ENCODE measurements around the gene OR52B2. TPM values are rescaled to one million over a fixed set of nuclear protein-coding genes. Genes with fewer than 3 reads are reported as not detected.

Gene OR52B2
- not detected in 5 replicates for total RNA-seq (2022; extraction: Qiagen RNA extraction; ENCODE audit: low read depth)

DNA sequence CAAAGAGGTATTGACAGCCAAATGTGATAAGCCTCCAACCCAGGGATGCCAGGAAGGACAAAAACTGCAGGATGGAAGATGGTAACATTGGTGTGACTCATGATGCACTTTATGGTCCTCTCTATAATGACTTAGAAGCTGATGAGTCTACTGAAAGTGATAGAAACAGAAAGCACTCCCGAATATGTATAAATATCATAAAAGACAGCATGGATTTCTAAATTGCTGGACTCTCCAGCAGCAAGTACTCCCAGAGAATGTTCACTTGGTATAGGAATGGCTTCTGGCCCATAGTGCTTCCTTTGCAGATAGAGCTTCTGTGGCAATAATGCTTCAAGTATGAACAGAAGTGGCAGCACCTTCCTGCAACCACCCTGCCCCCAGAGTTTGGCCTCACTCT lies at the start of gene OR52B2:
Gene OR52B2 (minus strand): TSS at position 101 of the 400 bp plus-strand sequence. CDS start 0 bp downstream, at position 101.

DNA sequence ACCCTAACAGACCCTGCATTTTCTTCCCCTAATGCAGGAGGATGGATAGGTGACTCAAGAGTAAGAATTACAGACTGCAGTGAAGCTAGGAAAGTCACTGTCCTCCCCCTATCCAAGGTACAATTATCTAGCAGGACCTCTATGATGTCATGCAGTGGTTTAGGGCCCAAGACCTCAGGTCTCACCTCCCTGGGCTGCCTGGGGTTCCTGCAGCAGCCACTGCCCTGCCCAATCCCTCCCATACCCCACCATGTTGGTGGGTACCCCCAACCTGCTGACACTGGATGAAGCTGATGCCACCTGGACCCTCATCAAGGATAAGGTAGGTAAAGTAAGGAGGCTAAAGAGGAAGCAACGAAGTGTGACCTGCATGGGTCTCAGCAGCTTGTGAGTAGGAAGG lies 35.2 kb upstream of the OR52B2 start, which contains the start of gene C11orf42:
Gene C11orf42 (plus strand): TSS at position 192 of the 400 bp plus-strand sequence. CDS start 59 bp downstream, at position 251.

DNA sequence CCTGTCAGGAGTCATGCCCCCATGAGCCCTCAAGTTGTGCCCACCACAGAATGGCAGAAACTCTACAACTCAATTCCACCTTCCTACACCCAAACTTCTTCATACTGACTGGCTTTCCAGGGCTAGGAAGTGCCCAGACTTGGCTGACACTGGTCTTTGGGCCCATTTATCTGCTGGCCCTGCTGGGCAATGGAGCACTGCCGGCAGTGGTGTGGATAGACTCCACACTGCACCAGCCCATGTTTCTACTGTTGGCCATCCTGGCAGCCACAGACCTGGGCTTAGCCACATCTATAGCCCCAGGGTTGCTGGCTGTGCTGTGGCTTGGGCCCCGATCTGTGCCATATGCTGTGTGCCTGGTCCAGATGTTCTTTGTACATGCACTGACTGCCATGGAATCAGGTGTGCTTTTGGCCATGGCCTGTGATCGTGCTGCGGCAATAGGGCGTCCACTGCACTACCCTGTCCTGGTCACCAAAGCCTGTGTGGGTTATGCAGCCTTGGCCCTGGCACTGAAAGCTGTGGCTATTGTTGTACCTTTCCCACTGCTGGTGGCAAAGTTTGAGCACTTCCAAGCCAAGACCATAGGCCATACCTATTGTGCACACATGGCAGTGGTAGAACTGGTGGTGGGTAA lies 29.2 kb upstream of the OR52B2 start, which contains the start of gene OR52W1:
Gene OR52W1 (plus strand): TSS at position 51 of the 637 bp plus-strand sequence. CDS start 0 bp downstream, at position 51.

Other genes with a start within 250 kb of the OR52B2 start
- gene OR56A3, start 228.1 kb downstream of the OR52B2 start, total RNA-seq (2022; extraction: Qiagen RNA extraction; ENCODE audit: low read depth): not detected in 5 replicates
- gene OR56A5, start 201.8 kb downstream of the OR52B2 start, total RNA-seq (2022; extraction: Qiagen RNA extraction; ENCODE audit: low read depth): not detected in 5 replicates
- gene OR52L1, start 183.3 kb downstream of the OR52B2 start, total RNA-seq (2022; extraction: Qiagen RNA extraction; ENCODE audit: low read depth): not detected in 5 replicates
- gene OR56A4, start 163.4 kb downstream of the OR52B2 start, total RNA-seq (2022; extraction: Qiagen RNA extraction; ENCODE audit: low read depth): not detected in 5 replicates
- not detected in 5 replicates for gene OR56A1, start 139.6 kb downstream of the OR52B2 start, total RNA-seq (2022; extraction: Qiagen RNA extraction; ENCODE audit: low read depth)
- gene OR56B4, start 62.6 kb downstream of the OR52B2 start, total RNA-seq (2022; extraction: Qiagen RNA extraction; ENCODE audit: low read depth): not detected in 5 replicates
- not detected in 5 replicates for gene OR52W1, start 28.9 kb upstream of the OR52B2 start, total RNA-seq (2022; extraction: Qiagen RNA extraction; ENCODE audit: low read depth)
- not detected in 5 replicates for gene C11orf42, start 35.2 kb upstream of the OR52B2 start, total RNA-seq (2022; extraction: Qiagen RNA extraction; ENCODE audit: low read depth)
- gene FHIP1B, start 64.3 kb upstream of the OR52B2 start, total RNA-seq (2022; extraction: Qiagen RNA extraction; ENCODE audit: low read depth): 13.4 to 17.9 TPM (median 17.2 TPM) in 5 replicates
- 0.07 to 0.10 TPM (median 0.08 TPM) in 3 of 5 replicates, not detected in the others for gene CNGA4, start 68.8 kb upstream of the OR52B2 start, total RNA-seq (2022; extraction: Qiagen RNA extraction; ENCODE audit: low read depth)
- not detected in 5 replicates for gene CCKBR, start 89.5 kb upstream of the OR52B2 start, total RNA-seq (2022; extraction: Qiagen RNA extraction; ENCODE audit: low read depth)
- 24.7 to 34.0 TPM (median 26.6 TPM) in 5 replicates for gene CAVIN3, start 150.2 kb upstream of the OR52B2 start, total RNA-seq (2022; extraction: Qiagen RNA extraction; ENCODE audit: low read depth)
- gene SMPD1, start 220.1 kb upstream of the OR52B2 start, total RNA-seq (2022; extraction: Qiagen RNA extraction; ENCODE audit: low read depth): 10.2 to 13.1 TPM (median 11.4 TPM) in 5 replicates
- 17.0 to 20.3 TPM (median 17.8 TPM) in 5 replicates for gene APBB1, start 248.8 kb upstream of the OR52B2 start, total RNA-seq (2022; extraction: Qiagen RNA extraction; ENCODE audit: low read depth)